HG02870 (cell line): ENCODE measurements around the gene SLC30A4.
"Not testable (repeated sequence)": the region's sequence is repeated elsewhere in the genome, so short reads cannot be mapped to it uniquely, and the experiment has no call there.

ENCODE experiments used
- ATAC-seq: cut with Tn5 transposase; IDR thresholded peaks from one replicate; pipeline ENCODE4 v1.9.1; 2021; ENCODE audit warnings: mild to moderate bottlenecking, moderate library complexity; ENCODE audit not compliant: unreplicated experiment

The SLC30A4 gene

GRCh38 chr15:45522328-45523165 is at the start of gene SLC30A4:
TSS of gene SLC30A4 (minus strand) at chr15:45522755. CDS start at chr15:45522354, 401 bp downstream.
- peak; percentile 68 for ATAC-seq

- ATAC-seq: no peak
Observed at GRCh38 chr15:45555934-45556608, 33.5 kb upstream of the SLC30A4 start.

- ATAC-seq: no peak
Observed at GRCh38 chr15:45551676-45552075, 29.1 kb upstream of the SLC30A4 start.

GRCh38 chr15:45550436-45550835 is 27.9 kb upstream of the SLC30A4 start:
- no peak for ATAC-seq

GRCh38 chr15:45549541-45550220 is 27.1 kb upstream of the SLC30A4 start:
- no peak for ATAC-seq

GRCh38 chr15:45548753-45549520 is 26.4 kb upstream of the SLC30A4 start:
- no peak for ATAC-seq

- no peak for ATAC-seq
Observed at GRCh38 chr15:45546789-45547188, 24.2 kb upstream of the SLC30A4 start.

- ATAC-seq: no peak
Observed at GRCh38 chr15:45544266-45545023, 21.9 kb upstream of the SLC30A4 start.

GRCh38 chr15:45543051-45543450 is 20.5 kb upstream of the SLC30A4 start:
- no peak for ATAC-seq

GRCh38 chr15:45540531-45540930 is 18.0 kb upstream of the SLC30A4 start:
- no peak for ATAC-seq

- no peak for ATAC-seq
Observed at GRCh38 chr15:45539680-45540079, 17.1 kb upstream of the SLC30A4 start.

GRCh38 chr15:45536934-45537333 is 14.4 kb upstream of the SLC30A4 start:
- ATAC-seq: no peak

- ATAC-seq: no peak
Observed at GRCh38 chr15:45535486-45536042, 13.0 kb upstream of the SLC30A4 start.

GRCh38 chr15:45534821-45535220 is 12.3 kb upstream of the SLC30A4 start:
- ATAC-seq: no peak

- ATAC-seq: not testable (repeated sequence)
Observed at GRCh38 chr15:45532892-45533291, 10.3 kb upstream of the SLC30A4 start.

GRCh38 chr15:45529613-45530012 is 7.1 kb upstream of the SLC30A4 start:
- ATAC-seq: no peak

GRCh38 chr15:45527086-45527485 is 4.5 kb upstream of the SLC30A4 start:
- no peak for ATAC-seq

- ATAC-seq: no peak
Observed at GRCh38 chr15:45523166-45523460, 558 bp upstream of the SLC30A4 start.

GRCh38 chr15:45521596-45522327 is 793 bp downstream of the SLC30A4 start:
- ATAC-seq: no peak
